ENCODE measurements around the gene TRAPPC13. TPM values are rescaled to one million over a fixed set of nuclear protein-coding genes. Genes with fewer than 3 reads are reported as not detected.
"Not testable (repeated sequence)": the region's sequence is repeated elsewhere in the genome, so short reads cannot be mapped to it uniquely, and the experiment has no call there.

Gene TRAPPC13
- total and polyA plus RNA-seq, 9 donors, result 10.5 to 21.5 (median 13.2) TPM

DNA sequence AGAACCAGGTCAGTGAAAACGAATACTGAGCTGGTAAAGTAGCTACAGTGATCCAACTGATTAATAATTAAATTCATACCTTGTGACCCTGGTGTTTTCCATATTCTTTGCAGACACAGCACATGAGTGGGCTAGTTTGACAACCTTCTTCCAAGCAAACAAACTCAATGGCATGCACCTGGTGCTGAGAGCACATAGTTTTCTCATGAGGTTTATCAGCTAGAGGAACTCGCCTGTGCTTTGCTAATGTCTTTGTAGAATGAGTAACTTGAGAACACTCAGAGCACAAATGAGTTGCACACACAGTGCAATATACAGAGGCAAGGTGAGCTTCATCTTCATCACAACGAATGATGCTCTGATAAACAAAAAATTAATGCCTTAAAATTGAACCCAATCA is 13.3 kb upstream of the TRAPPC13 start:
- intact Hi-C loops (cut with DNase I), result no loop called here
- no peaks in the 10 kb centered on the region for H3K27me3 ChIP-seq
- H3K4me1 ChIP-seq (ENCODE audit: insufficient read depth), result no peaks in the 10 kb centered on the region
- H3K27ac ChIP-seq, result no peak overlapping the region
- H3K36me3 ChIP-seq, result no peaks in the 10 kb centered on the region
- WGBS, 3 donors, result 80 to 89% (median 80%) methylated on average over 3 of the region's 3 CpGs
- no peak for DNase-seq
- H3K9me3 ChIP-seq, result no peaks in the 10 kb centered on the region
- TF ChIP-seq POLR2A (IDR thresholded peaks at IDR 0.05) (no peak), EP300 (IDR thresholded peaks at IDR 0.05) (no peak)
- TF ChIP-seq, protein P1, sequence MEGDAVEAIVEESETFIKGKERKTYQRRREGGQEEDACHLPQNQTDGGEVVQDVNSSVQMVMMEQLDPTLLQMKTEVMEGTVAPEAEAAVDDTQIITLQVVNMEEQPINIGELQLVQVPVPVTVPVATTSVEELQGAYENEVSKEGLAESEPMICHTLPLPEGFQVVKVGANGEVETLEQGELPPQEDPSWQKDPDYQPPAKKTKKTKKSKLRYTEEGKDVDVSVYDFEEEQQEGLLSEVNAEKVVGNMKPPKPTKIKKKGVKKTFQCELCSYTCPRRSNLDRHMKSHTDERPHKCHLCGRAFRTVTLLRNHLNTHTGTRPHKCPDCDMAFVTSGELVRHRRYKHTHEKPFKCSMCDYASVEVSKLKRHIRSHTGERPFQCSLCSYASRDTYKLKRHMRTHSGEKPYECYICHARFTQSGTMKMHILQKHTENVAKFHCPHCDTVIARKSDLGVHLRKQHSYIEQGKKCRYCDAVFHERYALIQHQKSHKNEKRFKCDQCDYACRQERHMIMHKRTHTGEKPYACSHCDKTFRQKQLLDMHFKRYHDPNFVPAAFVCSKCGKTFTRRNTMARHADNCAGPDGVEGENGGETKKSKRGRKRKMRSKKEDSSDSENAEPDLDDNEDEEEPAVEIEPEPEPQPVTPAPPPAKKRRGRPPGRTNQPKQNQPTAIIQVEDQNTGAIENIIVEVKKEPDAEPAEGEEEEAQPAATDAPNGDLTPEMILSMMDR (IDR thresholded peaks at IDR 0.05), result no peak
- H3K4me3 ChIP-seq, result no peak overlapping the region

DNA sequence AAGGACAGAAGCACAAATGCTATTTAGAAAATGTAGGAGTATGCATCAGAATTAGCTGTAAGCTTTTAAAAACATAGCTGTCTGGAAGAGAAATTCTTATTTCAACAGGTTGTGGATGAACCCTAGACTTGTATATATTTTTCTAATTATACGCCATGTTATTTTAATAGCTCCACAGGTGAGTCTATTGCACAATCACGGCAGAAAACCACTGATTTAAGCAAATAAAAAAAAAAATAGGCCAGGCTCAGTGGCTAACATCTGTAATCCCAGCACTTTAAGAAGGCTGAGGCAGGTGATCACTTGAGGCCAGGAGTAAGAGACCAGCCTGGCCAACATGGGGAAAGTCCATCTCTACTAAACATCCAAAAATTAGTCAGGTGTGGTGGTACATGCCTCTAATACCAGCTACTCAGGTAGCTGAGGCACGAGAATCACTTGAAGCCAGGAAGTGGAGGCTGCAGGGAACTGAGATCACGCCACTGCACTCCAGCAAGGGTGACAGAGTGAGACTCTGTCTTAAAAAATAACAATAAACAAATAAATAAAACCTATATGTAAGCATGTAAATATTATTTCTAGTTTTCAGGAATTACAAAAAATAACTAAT is 12.4 kb upstream of the TRAPPC13 start:
- Histone ChIP-seq H3K36me3 (no peaks in the 10 kb centered on the region), H3K4me3 (no peak overlapping the region), H3K27me3 (no peaks in the 10 kb centered on the region), H3K27ac (no peak overlapping the region), H3K4me1 (ENCODE audit: insufficient read depth) (no peaks in the 10 kb centered on the region), H3K9me3 (no peaks in the 10 kb centered on the region)
- TF ChIP-seq, protein P1 (IDR thresholded peaks at IDR 0.05), result no peak
- TF ChIP-seq POLR2A (IDR thresholded peaks at IDR 0.05) (no peak), EP300 (IDR thresholded peaks at IDR 0.05) (no peak)
- DNase-seq, result no peak
- WGBS, 3 donors, result 88 to 93% (median 88%) methylated on average over 4 of the region's 4 CpGs
- intact Hi-C loops (cut with DNase I), result no loop called here

DNA sequence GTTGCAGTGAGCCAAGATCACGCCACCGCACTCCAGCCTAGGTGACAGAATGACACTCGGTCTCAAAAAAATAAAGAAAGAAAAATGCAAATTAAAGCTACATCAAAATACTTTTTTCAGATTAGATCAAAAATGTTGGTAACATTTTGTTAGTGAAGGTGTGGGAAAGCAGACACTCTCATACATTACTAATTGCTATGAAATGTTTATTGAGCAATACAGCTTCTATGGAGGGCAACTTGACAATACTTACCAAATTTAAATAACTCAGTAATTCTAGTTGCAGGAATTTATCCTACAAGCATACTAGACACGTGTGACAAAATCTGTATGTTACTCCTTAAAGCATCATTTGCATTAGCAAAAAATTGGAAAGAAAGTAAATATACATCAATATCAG is 4.8 kb upstream of the TRAPPC13 start:
- Histone ChIP-seq H3K9me3 (no peaks in the 10 kb centered on the region), H3K4me3 (no peak overlapping the region), H3K27me3 (no peaks in the 10 kb centered on the region), H3K27ac (no peak overlapping the region), H3K36me3 (no peaks in the 10 kb centered on the region), H3K4me1 (ENCODE audit: insufficient read depth) (peaks cover 7% of the 10 kb centered on the region)
- TF ChIP-seq EP300 (IDR thresholded peaks at IDR 0.05) (no peak), POLR2A (IDR thresholded peaks at IDR 0.05) (no peak)
- TF ChIP-seq, protein P1 (IDR thresholded peaks at IDR 0.05), result no peak
- 88 to 94% (median 91%) methylated on average over 4 of the region's 4 CpGs for WGBS, 3 donors
- DNase-seq, result no peak
- intact Hi-C loops (cut with DNase I), result no loop called here

DNA sequence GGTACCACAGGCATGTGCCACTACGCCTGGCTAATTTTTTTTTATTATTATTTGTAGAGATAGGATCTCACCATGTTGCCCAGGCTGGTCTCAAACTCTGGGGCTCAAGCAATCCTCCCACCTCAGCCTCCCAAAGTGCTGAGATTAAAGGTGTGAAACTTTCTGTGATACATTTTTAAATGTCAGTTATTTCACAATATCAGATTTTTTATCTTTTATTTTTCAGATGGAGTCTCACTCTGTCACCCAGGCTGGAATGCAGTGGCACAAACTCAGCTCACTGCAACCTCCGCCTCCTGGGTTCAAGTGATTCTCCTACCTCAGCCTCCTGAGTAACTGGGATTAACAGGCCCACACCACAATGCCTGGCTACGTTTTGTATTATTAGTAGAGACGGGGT is 2.9 kb upstream of the TRAPPC13 start:
- DNase-seq; H3K9me3 ChIP-seq; H3K4me1 ChIP-seq (ENCODE audit: insufficient read depth); H3K27ac ChIP-seq; intact Hi-C loops (cut with DNase I); H3K27me3 ChIP-seq; H3K4me3 ChIP-seq; H3K36me3 ChIP-seq: not testable (repeated sequence)
- 76 to 79% (median 78%) methylated on average over 4 of the region's 4 CpGs for WGBS, 3 donors

DNA sequence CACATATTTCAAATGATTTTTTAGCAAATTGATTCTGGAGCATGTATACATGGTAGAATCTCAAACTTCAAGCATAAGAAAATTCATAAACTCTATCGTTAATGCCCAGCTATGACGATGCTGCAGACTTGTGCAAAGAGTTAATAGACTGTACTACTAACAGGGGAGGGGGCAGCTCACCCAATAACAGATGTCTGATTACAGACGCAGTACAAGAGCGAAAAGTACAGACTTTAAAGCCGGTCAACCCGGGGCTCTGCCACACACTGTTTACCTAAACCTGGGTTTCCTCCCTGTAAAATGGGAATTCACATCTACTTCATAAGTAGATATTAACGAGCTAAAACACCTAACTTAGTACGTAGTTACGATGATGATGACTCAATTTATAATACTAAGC is 1.3 kb upstream of the TRAPPC13 start:
- H3K9me3 ChIP-seq, result no peaks in the 10 kb centered on the region
- WGBS, 3 donors, result 0 to 2% (median 0%) methylated on average over 9 of the region's 9 CpGs
- peak overlapping the region in 1 of 2 donors; percentile 76 for H3K27ac ChIP-seq
- H3K4me3 ChIP-seq, result peak overlapping the region; percentile 65
- no peak for TF ChIP-seq EP300 (IDR thresholded peaks at IDR 0.05)
- no peak for TF ChIP-seq POLR2A (IDR thresholded peaks at IDR 0.05)
- TF ChIP-seq, protein P1 (IDR thresholded peaks at IDR 0.05), result no peak
- peaks cover 9% of the 10 kb centered on the region for H3K4me1 ChIP-seq (ENCODE audit: insufficient read depth)
- H3K27me3 ChIP-seq, result no peaks in the 10 kb centered on the region
- H3K36me3 ChIP-seq, result no peaks in the 10 kb centered on the region
- intact Hi-C loops (cut with DNase I), result no loop called here
- no peak for DNase-seq
